Progenitor cell of endocrine pancreas (in vitro differentiated cells): Measurements from ENCODE around the gene ETNK1. TPM values are rescaled to one million over a fixed set of nuclear protein-coding genes. Genes with fewer than 3 reads are reported as not detected.

Experiments used
- DNase-seq: peaks from one replicate; pipeline ENCODE4 v3.0.0; 2021; ENCODE audit warnings: low spot score; ENCODE audit not compliant: unreplicated experiment
- H3K27ac Mint-ChIP-seq: 2 replicates; pipeline ENCODE4 v1.8.0; 2021; ENCODE audit warnings: mild to moderate bottlenecking, moderate library complexity, mixed read lengths
- H3K27me3 Mint-ChIP-seq: 2 replicates; pipeline ENCODE4 v1.8.0; 2021; ENCODE audit warnings: mixed read lengths
- H3K36me3 Mint-ChIP-seq: 2 replicates; pipeline ENCODE4 v1.8.0; 2022; ENCODE audit warnings: mixed read lengths; ENCODE audit not compliant: insufficient read depth
- H3K4me1 Mint-ChIP-seq: 2 replicates; pipeline ENCODE4 v1.8.0; 2021; ENCODE audit warnings: low read depth, mixed read lengths
- H3K4me3 Mint-ChIP-seq: 2 replicates; pipeline ENCODE4 v1.8.0; 2021; ENCODE audit warnings: low read depth, mild to moderate bottlenecking, moderate library complexity, mixed read lengths
- H3K9me3 Mint-ChIP-seq: 2 replicates; pipeline ENCODE4 v1.8.0; 2021; ENCODE audit warnings: low read depth, mixed read lengths
- CTCF ChIP-seq: fragments of 200-600 bp; sonication (generic); IDR thresholded peaks from one replicate; pipeline ENCODE4 v1.5.0; 2021; ENCODE audit warnings: antibody characterized with exemption, mild to moderate bottlenecking; ENCODE audit not compliant: unreplicated experiment
- long read RNA-seq: library from polyadenylated mRNA; unstranded; transcript quantifications from one replicate; pipeline ENCODE4 v2.0.0, GENCODE V29; 2020
- total RNA-seq: library from RNA; stranded (reverse); gene quantifications from 2 replicates; pipeline ENCODE4 v1.2.1, GENCODE V29; 2021

Gene ETNK1, protein sequence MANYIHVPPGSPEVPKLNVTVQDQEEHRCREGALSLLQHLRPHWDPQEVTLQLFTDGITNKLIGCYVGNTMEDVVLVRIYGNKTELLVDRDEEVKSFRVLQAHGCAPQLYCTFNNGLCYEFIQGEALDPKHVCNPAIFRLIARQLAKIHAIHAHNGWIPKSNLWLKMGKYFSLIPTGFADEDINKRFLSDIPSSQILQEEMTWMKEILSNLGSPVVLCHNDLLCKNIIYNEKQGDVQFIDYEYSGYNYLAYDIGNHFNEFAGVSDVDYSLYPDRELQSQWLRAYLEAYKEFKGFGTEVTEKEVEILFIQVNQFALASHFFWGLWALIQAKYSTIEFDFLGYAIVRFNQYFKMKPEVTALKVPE
- 285 and 295 TPM in 2 replicates for total RNA-seq
- long read RNA-seq, full-length matches to known transcripts: 211 of 269 reads
- long read RNA-seq, partial matches to known transcripts: 13 of 269 reads
- long read RNA-seq, other reads (novel, unspliced or antisense): 45 of 269 reads

- TF ChIP-seq CTCF: peak; percentile 20
- peak within 1 kb of the TSS; percentile 88 for H3K4me3 Mint-ChIP-seq
- H3K27ac Mint-ChIP-seq: peak within 1 kb of the TSS; percentile 99
- H3K4me1 Mint-ChIP-seq: peaks cover 38% of the 10 kb centered on the region
- H3K36me3 Mint-ChIP-seq: peaks cover under 1% of the 10 kb centered on the region
- H3K9me3 Mint-ChIP-seq: no peaks in the 10 kb centered on the region
- H3K27me3 Mint-ChIP-seq: no peaks in the 10 kb centered on the region
- DNase-seq: peak; percentile 98
Measured at GRCh38 chr12:22624870-22625761, at the start of gene ETNK1. ETNK1 (plus strand) TSS chr12:22625171; CDS start chr12:22625431, 260 bp downstream.

GRCh38 chr12:22576065-22576464, 48.9 kb upstream of the ETNK1 start:
- TF ChIP-seq CTCF: no peak
- H3K27me3 Mint-ChIP-seq: no peaks in the 10 kb centered on the region
- DNase-seq: no peak

DNA sequence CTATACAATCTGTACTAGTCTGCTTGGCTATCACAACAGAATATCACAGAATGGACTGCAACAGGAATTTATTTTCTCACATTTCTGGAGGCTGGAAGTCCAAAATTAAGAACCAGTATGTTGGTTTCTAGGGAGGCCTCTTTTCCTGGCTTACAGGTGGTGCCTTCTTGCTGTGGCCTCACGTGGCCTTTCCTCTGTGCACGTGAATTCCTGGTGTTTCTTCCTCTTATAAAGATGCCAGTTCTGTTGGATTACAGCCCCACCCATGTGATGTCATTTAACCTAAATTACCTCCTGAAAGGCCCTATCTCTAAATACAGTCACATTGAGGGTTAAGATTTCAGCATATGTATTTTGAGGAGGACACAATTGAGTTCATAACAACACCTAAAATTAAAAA, 48.5 kb upstream of the ETNK1 start:
- Mint-ChIP-seq H3K27me3 (no peaks in the 10 kb centered on the region), H3K27ac (no peak overlapping the region), H3K9me3 (peaks cover 9% of the 10 kb centered on the region), H3K4me1 (peaks cover 1% of the 10 kb centered on the region), H3K36me3 (no peaks in the 10 kb centered on the region), H3K4me3 (no peak overlapping the region)
- DNase-seq: no peak
- TF ChIP-seq CTCF: no peak

More at GRCh38 chr12:22576065-22576464, 48.9 kb upstream of the ETNK1 start:
- peaks cover 9% of the 10 kb centered on the region for H3K9me3 Mint-ChIP-seq
- peaks cover 1% of the 10 kb centered on the region for H3K4me1 Mint-ChIP-seq
- H3K4me3 Mint-ChIP-seq: no peak overlapping the region
- H3K36me3 Mint-ChIP-seq: no peaks in the 10 kb centered on the region
- no peak overlapping the region for H3K27ac Mint-ChIP-seq

GRCh38 chr12:22577667-22578066, 47.3 kb upstream of the ETNK1 start:
- Mint-ChIP-seq H3K27me3 (no peaks in the 10 kb centered on the region), H3K27ac (no peak overlapping the region), H3K4me3 (no peak overlapping the region), H3K9me3 (peaks cover 9% of the 10 kb centered on the region), H3K36me3 (no peaks in the 10 kb centered on the region), H3K4me1 (no peaks in the 10 kb centered on the region)
- DNase-seq: no peak
- TF ChIP-seq CTCF: no peak

- H3K4me1 Mint-ChIP-seq: no peaks in the 10 kb centered on the region
- H3K27me3 Mint-ChIP-seq: no peaks in the 10 kb centered on the region
- DNase-seq: no peak
- H3K9me3 Mint-ChIP-seq: peaks cover 9% of the 10 kb centered on the region
- TF ChIP-seq CTCF: no peak
- H3K4me3 Mint-ChIP-seq: no peak overlapping the region
- H3K27ac Mint-ChIP-seq: no peak overlapping the region
- H3K36me3 Mint-ChIP-seq: no peaks in the 10 kb centered on the region
Measured at GRCh38 chr12:22578328-22578727, 46.6 kb upstream of the ETNK1 start.
